ENCODE results near the gene ESF1.

GRCh38 chr20:13672690-13673089 is 112.0 kb downstream of the ESF1 start:
- TF ChIP-seq EZH2 (IDR thresholded peaks at IDR 0.05; ENCODE audit: insufficient read depth, poor library complexity, severe bottlenecking) (no peak), EZH2phosphoT487 (IDR thresholded peaks at IDR 0.05; ENCODE audit: insufficient read depth, low read depth) (no peak)
